SKM-1 treated with dmso at 0.1 percent for 144 hours (cell line): ENCODE data around the gene DCLK3.

Experiments used
- DNase-seq: peaks from one replicate; lab custom pipeline; 2025; ENCODE audit not compliant: unreplicated experiment; lab: John Stamatoyannopoulos, UW

The DCLK3 gene

GRCh38 chr3:36709826-36710365 lies 54.5 kb downstream of the DCLK3 start:
- DNase-seq: no peak

- DNase-seq: no peak
Measured at GRCh38 chr3:36709281-36709680, 55.1 kb downstream of the DCLK3 start.

DNA sequence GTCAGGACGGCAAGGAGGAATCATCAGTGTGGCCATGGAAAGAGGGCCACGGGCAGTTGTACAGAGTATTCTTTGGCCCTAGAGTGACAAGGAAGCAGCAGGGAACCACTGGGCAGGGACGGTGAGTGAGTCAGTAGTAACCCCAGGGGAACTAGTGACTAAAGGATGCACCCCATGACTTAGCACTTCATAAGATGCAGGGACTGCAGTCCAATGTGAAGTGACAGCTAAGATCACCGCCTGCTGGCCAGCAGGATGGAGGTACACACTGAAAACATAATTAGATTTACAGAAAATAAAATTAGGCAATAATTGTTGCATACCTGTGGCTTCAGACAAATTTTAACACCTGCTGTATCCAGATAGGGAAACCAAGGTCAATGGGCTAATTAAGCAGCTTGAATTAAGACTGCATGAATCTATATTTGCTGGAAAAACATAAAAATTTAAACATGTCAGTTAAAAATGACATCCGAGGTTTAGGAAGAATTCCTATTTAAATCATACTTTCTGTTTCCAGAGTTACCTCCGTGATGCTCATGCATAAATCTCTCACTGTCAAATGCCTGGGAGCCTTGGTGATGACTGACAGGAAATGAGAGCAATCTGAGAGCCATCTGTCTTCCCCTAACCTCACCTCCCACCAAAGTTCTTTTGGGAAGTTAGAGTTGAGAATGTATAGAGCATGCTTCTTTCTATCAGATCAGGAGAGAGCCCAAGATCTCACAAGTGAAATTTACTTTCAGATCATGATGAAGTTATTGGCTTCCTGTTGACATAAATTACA lies 56.5 kb downstream of the DCLK3 start:
- peak; percentile 19 for DNase-seq

DNA sequence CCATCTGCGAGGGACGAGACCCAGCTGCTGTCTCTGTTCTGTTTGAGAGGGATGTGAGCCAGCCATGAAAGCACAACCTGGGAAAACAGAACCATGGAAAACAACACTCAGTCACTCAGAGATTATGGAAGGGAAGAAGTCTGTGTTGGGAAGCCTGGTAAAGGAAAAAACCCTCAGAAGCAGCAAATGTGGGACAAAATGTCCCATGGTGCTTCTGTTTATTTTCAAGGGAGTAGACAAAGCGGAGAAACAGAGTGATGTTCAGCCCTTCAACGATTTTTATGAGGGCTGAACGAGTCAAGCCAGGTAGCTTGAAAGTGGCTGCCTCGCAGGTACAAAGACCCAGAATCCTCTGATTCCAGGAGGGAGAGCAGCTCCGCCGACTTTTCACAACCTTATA lies 59.3 kb downstream of the DCLK3 start:
- DNase-seq: no peak

- no peak for DNase-seq
Measured at GRCh38 chr3:36704280-36704679, 60.1 kb downstream of the DCLK3 start.

DNA sequence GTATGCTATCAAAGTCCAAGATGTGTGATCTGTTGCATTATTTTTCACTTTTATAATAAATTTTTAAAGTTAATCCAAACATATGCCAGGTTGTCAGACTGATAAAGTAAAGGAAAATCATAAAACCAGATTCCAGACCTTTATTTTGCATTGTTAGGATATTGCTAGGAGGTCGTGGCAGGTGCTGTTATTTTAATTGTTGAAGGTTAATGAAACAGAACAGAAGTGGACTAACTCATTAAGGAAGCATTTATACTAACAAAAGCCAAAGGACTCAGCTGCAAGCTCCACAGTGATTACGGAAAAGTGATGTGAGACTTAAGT lies 63.1 kb downstream of the DCLK3 start:
- DNase-seq: no peak

DNA sequence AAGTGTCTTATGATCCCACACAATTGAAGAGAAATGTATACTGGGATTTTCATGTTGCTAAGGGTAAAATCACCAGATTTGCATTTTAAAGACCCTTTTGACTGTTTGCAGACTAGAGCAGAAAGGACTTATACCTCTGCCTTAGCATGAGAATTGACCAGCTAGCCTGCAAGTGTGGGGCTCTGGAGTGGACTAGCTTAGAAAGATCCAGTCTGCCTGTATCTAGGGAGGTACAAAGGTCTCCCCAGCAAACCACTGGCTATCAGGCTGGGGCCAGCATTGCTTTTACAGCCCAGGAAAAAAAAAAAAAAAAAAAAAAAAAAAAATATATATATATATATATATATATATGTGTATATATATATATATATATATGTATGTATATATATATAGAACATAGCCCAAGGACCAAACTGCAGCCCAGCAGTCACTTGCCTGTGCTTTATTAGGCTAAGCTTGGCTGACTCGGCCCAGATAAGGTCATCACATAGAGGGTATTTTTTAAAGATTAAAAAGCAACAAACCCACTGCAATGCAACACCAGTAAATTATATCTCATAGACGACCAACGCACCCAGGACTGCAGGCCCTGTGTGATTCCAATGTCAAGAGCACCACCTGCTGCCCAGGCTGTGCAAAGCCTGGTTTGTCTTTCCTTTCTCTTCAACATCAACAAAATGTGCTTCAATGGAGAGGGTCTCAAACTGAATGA lies 63.7 kb downstream of the DCLK3 start:
- peak; percentile 52 for DNase-seq

DNA sequence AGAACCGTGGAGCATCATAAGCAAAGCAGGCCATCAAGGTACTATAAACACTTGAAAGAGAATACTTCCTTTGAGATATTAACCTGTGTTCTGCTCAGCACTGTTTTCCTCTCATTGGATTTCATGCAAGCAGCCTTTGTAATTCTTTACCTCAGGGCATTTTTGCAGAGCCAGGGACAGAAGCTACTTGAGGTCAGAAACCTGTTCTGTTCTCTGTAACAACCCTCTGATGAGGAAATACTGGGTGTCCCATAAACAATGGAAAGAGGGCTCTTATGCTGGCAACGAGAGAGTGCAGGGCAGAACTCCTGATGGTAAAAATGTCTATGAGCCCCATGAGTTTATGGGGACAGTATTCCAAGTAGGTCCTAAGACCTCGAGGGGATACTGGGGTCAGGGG lies 66.0 kb downstream of the DCLK3 start:
- DNase-seq: no peak

- no peak for DNase-seq
Measured at GRCh38 chr3:36697229-36698001, 66.9 kb downstream of the DCLK3 start.

- no peak for DNase-seq
Measured at GRCh38 chr3:36696799-36697198, 67.6 kb downstream of the DCLK3 start.

- no peak for DNase-seq
Measured at GRCh38 chr3:36695769-36696137, 68.6 kb downstream of the DCLK3 start.

- no peak for DNase-seq
Measured at GRCh38 chr3:36695113-36695768, 69.1 kb downstream of the DCLK3 start.

GRCh38 chr3:36693670-36694069 lies 70.7 kb downstream of the DCLK3 start:
- DNase-seq: no peak

GRCh38 chr3:36689560-36689959 lies 74.8 kb downstream of the DCLK3 start:
- DNase-seq: no peak

- no peak for DNase-seq
Measured at GRCh38 chr3:36688815-36689214, 75.5 kb downstream of the DCLK3 start.

DNA sequence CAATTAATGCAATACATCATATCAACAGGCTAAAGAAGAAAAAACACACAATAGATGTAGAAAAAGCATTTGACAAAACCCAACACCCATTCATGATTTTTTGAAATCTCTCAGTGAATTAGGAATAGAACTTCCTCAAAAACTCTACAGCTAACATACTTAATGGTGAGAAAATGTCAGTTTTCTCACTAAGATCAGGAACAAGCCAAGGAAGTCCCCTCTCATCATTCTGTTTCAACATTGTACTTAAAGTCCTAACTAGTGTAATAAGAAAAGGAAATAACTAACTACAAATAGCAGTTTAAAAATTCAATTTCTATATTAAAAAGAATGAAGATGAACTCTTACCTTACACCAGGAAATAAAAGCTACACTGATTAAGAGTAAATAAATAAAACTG lies 77.8 kb downstream of the DCLK3 start:
- DNase-seq: no peak

DNA sequence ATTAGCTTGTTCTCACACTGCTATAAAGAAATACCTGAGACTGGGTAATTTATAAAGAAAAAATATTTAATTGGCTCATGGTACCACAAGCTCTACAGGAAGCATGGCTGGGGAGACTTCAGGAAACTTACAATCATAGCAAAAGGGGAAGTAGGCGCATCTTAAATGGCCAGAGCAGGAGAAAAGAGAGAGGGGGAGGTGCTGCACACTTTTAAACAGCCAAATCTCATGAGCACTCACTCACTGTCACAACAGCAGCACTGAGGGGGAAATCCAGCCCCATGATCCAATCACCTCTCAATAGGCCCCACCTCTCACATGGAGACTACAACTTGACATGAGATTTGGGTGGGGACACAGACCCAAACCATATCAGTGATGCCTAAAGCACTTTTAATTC lies 82.5 kb downstream of the DCLK3 start:
- DNase-seq: no peak

DNA sequence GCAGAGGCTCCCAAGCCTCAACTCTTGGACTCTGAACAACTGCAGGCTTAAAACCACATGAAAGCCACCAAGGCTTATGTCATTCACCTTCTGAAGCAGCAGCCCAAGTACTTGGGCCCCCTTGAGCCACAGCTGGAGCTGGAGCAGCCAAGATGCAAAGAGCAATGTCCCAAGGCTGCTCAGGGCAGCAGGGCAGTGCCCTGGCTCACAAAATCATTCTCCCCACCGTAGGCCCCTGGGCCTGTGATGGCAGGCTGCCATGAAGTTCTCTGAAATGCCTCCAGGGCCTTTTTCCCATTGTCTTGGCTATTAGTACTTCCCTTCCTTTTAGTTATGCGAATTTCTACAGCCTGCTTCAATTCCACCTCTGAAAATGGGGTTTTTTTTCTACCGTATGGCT lies 83.4 kb downstream of the DCLK3 start:
- DNase-seq: no peak

GRCh38 chr3:36679384-36680200 lies 84.8 kb downstream of the DCLK3 start:
- DNase-seq: no peak

DNA sequence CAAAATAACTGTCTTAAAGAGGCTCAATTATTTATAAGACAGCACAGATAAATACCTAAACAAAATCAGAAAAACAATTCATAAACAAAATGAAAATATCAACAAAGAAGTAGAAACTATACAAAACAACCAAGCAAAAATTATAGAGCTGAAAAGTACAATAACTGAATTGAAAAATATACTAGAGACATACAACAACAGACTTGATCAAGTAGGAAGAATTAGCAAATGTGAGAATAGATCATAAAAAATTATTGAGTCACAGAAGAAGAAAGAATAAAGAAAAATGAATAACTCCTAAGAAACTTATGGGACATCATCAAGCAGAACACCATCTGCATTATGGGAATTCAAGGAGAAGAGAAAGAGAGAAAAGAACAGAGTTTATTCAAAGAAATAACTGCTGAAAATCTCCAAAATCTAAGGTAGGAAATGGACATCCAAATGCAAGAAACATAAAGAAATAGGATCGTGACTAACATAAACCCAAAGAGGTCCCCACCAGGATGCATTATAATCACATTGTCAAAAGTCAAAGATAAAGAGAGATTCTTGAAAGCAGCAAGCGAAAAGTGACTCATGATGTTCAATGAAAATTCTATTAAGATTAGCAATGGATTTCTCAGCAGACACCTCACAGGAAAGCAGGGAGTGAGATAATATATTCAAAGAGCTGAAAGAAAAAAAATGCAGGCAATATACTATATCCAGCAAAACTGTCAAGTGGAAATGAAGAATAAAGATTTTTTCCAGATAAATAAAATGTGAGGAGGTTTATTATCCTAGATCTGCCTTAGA lies 85.9 kb downstream of the DCLK3 start:
- no peak for DNase-seq
